ENCODE measurements around the gene SNTB2. TPM values are rescaled to one million over a fixed set of nuclear protein-coding genes. Genes with fewer than 3 reads are reported as not detected.

Gene SNTB2
- total and polyA plus RNA-seq, 2 of the 13 experiments (the other 11 are each of a cell fraction or from before 2014, with no cell fraction given), result 11.5 to 19.2 TPM

GRCh38 chr16:69186642-69187445, at the start of gene SNTB2 (continued):
- TF ChIP-seq NR2F2 (IDR thresholded peaks at IDR 0.05; ENCODE audit: borderline replicate concordance, low read depth) (no peak; the same call in 1 of the 2 replicates), AHR (CRISPR knock-in tag; IDR thresholded peaks at IDR 0.05) (peak; percentile 46; the same call in 1 of the 2 replicates), RARG (CRISPR knock-in tag; IDR thresholded peaks at IDR 0.05; ENCODE audit: low read depth) (no peak), HNF1B (CRISPR knock-in tag; IDR thresholded peaks at IDR 0.05) (peak; percentile 62; the same call in 1 of the 2 replicates), CTCF (CRISPR knock-in tag; IDR thresholded peaks at IDR 0.05) (no peak), ZNF557 (CRISPR knock-in tag; IDR thresholded peaks at IDR 0.05) (peak; percentile 53; the same call in 1 of the 2 replicates), MAZ (IDR thresholded peaks at IDR 0.05; ENCODE audit: borderline replicate concordance, low read depth, low read length) (peak; percentile 95), MAZ (CRISPR knock-in tag; IDR thresholded peaks at IDR 0.05; ENCODE audit: low read depth) (peak; percentile 95), ZNF839 (CRISPR knock-in tag; IDR thresholded peaks at IDR 0.05; ENCODE audit: borderline replicate concordance) (peak; percentile 95), RERE (CRISPR knock-in tag; IDR thresholded peaks at IDR 0.05; ENCODE audit: low read depth) (0 out of 2 replicates have a peak, but pooled peaks have one; percentile 45), HOXA5 (CRISPR knock-in tag; IDR thresholded peaks at IDR 0.05) (peak; percentile 94), ZNF7 (CRISPR knock-in tag; IDR thresholded peaks at IDR 0.05) (no peak), KAT7 (CRISPR knock-in tag; IDR thresholded peaks at IDR 0.05; ENCODE audit: borderline replicate concordance) (no peak), ZNF160 (CRISPR knock-in tag; IDR thresholded peaks at IDR 0.05) (no peak; the same call in 1 of the 2 replicates), LCORL (IDR thresholded peaks at IDR 0.05) (no peak), LCORL (CRISPR knock-in tag; IDR thresholded peaks at IDR 0.05) (peak; percentile 79; the same call in 1 of the 2 replicates), SP5 (CRISPR knock-in tag; IDR thresholded peaks at IDR 0.05; ENCODE audit: borderline replicate concordance, low read depth) (peak; percentile 91), KDM5A (IDR thresholded peaks at IDR 0.05; ENCODE audit: borderline replicate concordance, low read length) (peak; percentile 65; the same call in 1 of the 2 replicates)
- TF ChIP-seq, protein P1, sequence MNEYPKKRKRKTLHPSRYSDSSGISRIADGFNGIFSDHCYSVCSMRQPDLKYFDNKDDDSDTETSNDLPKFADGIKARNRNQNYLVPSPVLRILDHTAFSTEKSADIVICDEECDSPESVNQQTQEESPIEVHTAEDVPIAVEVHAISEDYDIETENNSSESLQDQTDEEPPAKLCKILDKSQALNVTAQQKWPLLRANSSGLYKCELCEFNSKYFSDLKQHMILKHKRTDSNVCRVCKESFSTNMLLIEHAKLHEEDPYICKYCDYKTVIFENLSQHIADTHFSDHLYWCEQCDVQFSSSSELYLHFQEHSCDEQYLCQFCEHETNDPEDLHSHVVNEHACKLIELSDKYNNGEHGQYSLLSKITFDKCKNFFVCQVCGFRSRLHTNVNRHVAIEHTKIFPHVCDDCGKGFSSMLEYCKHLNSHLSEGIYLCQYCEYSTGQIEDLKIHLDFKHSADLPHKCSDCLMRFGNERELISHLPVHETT (CRISPR knock-in tag; conservative IDR thresholded peaks at IDR 0.05), result peak; percentile 59; the same call in 1 of the 2 replicates
